OCI-LY1 (cell line): ENCODE measurements around the gene RALGPS2.

Experiments
- CTCF ChIP-seq: fragments of 200-600 bp; sonication (generic), shearing (Covaris generic); IDR thresholded peaks from 2 replicates; pipeline ENCODE4 v1.5.1; 2017; ENCODE audit warnings: mild to moderate bottlenecking, antibody characterized with exemption, low read length, moderate library complexity, mixed read lengths
- EZH2 ChIP-seq: fragments of 200-600 bp; sonication (generic), shearing (Covaris generic); IDR thresholded peaks from 2 replicates; pipeline ENCODE4 v1.8.0; 2017; ENCODE audit warnings: borderline replicate concordance, mixed run types, mild to moderate bottlenecking, antibody characterized with exemption, low read length, moderate library complexity, mixed read lengths

GRCh38 chr1:178692564-178693327 is 32.3 kb upstream of the RALGPS2 start:
- TF ChIP-seq CTCF, result no peak
- TF ChIP-seq EZH2, result no peak
